HG02623 (cell line): ENCODE data around the gene RNF166.
"Not testable (repeated sequence)": the region's sequence is repeated elsewhere in the genome, so short reads cannot be mapped to it uniquely, and the experiment has no call there.

Experiments
- ATAC-seq: cut with Tn5 transposase; IDR thresholded peaks from one replicate; pipeline ENCODE4 v1.9.1; 2021; ENCODE audit warnings: moderate library complexity; ENCODE audit not compliant: unreplicated experiment

Gene RNF166

DNA sequence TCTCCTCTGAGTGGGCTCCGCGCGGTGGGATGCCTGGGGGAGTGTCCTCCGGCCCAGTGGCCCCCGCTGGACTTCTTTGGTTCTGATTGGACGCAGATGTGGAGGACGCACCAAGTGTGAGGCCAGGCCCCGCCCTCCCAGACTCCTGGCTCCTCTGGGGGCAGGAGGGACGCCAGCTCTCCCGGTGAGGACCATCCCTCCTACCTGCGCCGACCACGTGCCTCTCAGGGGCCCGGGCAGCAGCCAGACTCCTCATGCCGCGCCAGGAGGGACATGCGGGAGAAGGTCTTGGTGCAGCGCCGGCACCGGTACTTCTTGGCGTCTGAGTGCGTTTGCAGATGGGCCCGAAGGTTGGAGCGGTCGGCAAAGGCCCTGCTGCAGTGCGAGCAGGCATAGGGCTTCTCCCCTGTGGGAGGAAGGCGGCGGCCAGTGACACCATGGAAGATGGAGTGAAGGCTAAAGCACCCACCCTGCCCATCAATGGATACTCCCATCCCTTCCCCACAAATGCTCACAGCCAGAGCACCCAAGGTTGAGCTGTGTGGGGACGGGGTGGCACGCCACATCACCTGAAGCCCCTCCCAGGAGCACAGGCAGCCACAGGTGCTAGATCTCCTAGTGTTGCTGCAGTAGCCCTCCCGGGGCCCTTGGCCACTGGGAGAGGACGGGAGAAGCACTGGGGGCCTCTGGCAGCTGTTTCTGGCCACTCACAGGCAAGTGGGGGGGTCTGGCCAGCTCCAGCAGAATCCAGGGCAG, 27.8 kb downstream of the RNF166 start:
- no peak for ATAC-seq

- ATAC-seq, result no peak
Measured at GRCh38 chr16:88677721-88678120, 28.5 kb downstream of the RNF166 start.

- no peak for ATAC-seq
Measured at GRCh38 chr16:88676502-88677242, 29.5 kb downstream of the RNF166 start.

GRCh38 chr16:88673716-88674379, 32.4 kb downstream of the RNF166 start:
- ATAC-seq, result no peak

DNA sequence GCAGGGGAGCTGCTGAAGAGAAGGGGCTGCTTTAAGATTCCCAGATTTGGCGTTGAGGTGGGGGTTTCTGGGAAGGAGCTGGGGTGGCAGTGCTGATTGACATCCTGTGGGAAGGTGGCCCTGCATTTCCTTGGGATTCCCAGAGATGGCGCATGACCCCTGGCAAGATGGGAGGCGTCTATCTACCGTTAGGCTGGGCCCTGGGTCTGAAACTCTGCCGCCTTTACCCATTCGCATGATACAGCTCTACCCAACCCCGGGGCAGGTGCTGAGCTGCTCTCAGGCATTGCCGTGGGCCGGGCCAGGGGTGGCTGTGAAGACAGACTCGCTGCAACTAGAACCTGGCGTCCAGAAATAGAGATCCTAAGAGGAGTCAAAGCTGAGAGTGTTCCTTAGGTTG, 33.4 kb downstream of the RNF166 start:
- no peak for ATAC-seq

- no peak for ATAC-seq
Measured at GRCh38 chr16:88671806-88672205, 34.4 kb downstream of the RNF166 start.

GRCh38 chr16:88669980-88670379, 36.2 kb downstream of the RNF166 start:
- no peak for ATAC-seq

- not testable (repeated sequence) for ATAC-seq
Measured at GRCh38 chr16:88669493-88669892, 36.7 kb downstream of the RNF166 start.

- ATAC-seq, result no peak
Measured at GRCh38 chr16:88667461-88667860, 38.7 kb downstream of the RNF166 start.

- ATAC-seq, result no peak
Measured at GRCh38 chr16:88665570-88665969, 40.6 kb downstream of the RNF166 start.

- no peak for ATAC-seq
Measured at GRCh38 chr16:88665148-88665547, 41.1 kb downstream of the RNF166 start.

- ATAC-seq, result peak; percentile 96
Measured at GRCh38 chr16:88662843-88663606, 43.2 kb downstream of the RNF166 start, which contains the start of gene MVD. MVD (minus strand) TSS chr16:88663091; CDS start chr16:88663080, 11 bp downstream.

- no peak for ATAC-seq
Measured at GRCh38 chr16:88662222-88662842, 43.9 kb downstream of the RNF166 start.

GRCh38 chr16:88661468-88661867, 44.7 kb downstream of the RNF166 start:
- ATAC-seq, result no peak

DNA sequence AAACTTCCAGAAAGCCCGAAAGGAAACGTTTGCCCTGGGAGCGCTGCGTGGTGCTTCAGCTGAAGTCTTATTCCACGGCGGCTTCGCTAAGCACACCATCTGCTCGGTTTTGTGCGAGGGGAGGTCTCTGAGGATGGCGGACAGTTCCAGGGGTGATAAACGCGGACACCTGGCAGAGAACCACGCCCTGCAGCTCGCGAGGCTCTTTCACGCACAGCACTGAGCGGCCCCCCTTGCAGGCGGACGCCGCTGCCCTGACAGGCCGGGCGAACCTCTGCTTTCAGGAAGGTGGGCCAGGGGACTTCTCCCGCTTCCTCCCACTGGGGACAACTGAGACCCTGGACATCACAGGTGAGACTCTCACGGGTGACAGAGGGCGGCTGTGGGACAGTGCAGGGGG, 47.0 kb downstream of the RNF166 start:
- ATAC-seq, result no peak

DNA sequence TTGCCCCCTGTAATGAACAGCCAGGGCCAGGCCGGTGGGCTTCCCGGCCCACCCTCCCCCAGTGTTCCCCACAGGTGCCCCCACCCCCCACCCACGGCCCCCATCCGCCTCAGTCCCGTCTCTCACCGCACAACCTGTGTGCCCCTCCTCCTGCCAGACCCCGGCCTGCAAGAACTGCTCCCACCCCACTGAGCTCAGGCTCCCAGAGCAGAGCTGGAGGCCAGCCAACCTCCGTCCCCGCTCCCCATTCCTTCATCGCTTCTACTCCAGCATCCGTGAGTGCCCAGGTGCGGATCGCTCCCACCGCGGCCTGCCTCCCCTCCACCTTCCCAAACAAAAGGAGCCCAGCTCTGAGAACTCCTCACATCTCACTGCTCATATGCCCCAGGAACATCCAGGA, 47.5 kb downstream of the RNF166 start:
- ATAC-seq, result no peak

DNA sequence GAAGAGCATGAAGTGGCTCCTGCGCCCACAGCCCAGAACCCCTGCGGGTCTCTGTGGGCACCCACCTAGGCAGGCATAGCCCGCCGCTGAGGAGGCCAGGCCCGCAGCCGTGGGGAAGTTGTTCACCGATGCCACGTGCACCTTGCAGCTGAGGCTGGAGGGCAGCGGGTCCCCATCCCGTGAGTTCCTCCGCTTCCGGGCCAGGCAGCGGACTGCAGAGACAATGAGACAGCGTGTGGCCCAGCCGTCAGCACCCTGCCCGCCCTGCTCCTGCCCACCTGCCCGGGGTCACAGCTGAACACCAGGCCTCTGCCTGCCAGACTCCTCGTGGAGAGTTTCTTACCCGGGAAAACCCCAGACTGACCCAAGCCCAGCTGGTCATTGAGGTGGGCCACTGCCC, 48.8 kb downstream of the RNF166 start:
- no peak for ATAC-seq

GRCh38 chr16:88656291-88656980, 49.8 kb downstream of the RNF166 start:
- ATAC-seq, result no peak

DNA sequence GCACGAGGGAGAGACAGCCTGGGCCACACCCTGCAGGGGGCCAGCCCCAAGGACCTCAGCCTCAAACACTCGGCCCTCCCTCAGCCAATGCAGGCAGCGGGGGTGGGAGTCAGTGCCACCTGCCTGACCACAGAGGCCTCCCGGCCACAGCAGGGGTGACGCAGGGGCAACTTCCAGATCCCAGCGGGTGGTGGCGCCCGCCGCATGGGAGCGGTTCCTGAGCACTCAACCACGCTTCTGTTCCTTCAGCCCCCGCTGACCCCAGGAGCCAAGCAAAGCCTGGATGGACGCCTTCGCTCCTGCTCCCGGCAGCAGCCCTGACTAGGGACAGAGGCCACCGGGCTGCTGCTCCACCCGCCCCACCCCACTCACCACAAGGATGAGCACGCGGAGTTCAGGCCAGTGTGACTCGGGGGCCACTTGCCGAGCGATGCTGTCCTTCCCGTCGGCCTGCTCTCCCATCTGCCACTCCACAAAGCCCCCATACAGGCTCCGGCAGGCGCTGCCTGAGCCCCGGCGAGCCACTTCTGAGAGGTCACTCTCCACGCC, 50.4 kb downstream of the RNF166 start:
- ATAC-seq, result no peak
